IPS-15b (cell line): ENCODE measurements around the gene PCGF2.
A peak's percentile ranks its signal among the peaks of the same experiment; 100 is the strongest.

Experiments
- H3K27me3 ChIP-seq: one replicate; pipeline ENCODE4 v1.6.1; 2013; ENCODE audit warnings: low read length; ENCODE audit not compliant: control insufficient read depth, insufficient read depth
- H3K36me3 ChIP-seq: one replicate; pipeline ENCODE4 v1.6.1; 2013; ENCODE audit warnings: low read length; ENCODE audit not compliant: control insufficient read depth, insufficient read depth
- H3K4me1 ChIP-seq: one replicate; pipeline ENCODE4 v1.6.1; 2013; ENCODE audit warnings: mild to moderate bottlenecking, low read length; ENCODE audit not compliant: control insufficient read depth, insufficient read depth
- H3K4me3 ChIP-seq: one replicate; pipeline ENCODE4 v1.5.1; 2013; ENCODE audit warnings: low read depth, low read length
- H3K9ac ChIP-seq: one replicate; pipeline ENCODE4 v1.6.1; 2013; ENCODE audit warnings: low read depth, mild to moderate bottlenecking, low read length
- H3K9me3 ChIP-seq: one replicate; pipeline ENCODE4 v1.6.1; 2013; ENCODE audit warnings: mild to moderate bottlenecking, low read length; ENCODE audit not compliant: control insufficient read depth, insufficient read depth

Gene PCGF2

GRCh38 chr17:38721802-38722201 lies 26.3 kb downstream of the PCGF2 start:
- no peaks in the 10 kb centered on the region for H3K9me3 ChIP-seq
- H3K9ac ChIP-seq = no peak overlapping the region
- peaks cover 23% of the 10 kb centered on the region for H3K27me3 ChIP-seq
- H3K36me3 ChIP-seq = no peaks in the 10 kb centered on the region
- H3K4me1 ChIP-seq = peaks cover 6% of the 10 kb centered on the region
- H3K4me3 ChIP-seq = no peak overlapping the region

DNA sequence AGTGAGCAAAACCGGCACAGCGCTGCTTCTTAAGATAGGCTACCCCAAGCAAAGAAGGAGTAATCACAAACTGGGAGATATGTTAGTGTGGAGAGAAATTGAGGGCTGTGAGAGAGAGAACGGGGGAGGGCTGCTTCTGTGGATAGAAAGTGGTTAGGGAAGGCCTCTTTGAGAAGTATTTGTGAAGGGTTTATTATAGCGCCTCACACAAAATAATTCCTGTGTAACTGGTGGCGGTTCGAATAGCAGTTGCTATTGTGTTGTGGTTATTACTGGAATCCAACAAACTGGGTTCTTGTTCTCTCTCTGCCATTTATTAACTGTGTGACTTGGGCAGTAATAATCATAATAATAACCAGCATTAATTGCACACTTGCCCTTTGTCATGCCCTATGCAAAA lies 27.2 kb downstream of the PCGF2 start:
- Histone ChIP-seq H3K36me3 (no peaks in the 10 kb centered on the region), H3K4me1 (peaks cover 8% of the 10 kb centered on the region), H3K4me3 (peak overlapping the region; percentile 53), H3K9ac (no peak overlapping the region), H3K27me3 (peaks cover 25% of the 10 kb centered on the region), H3K9me3 (no peaks in the 10 kb centered on the region)

- no peak overlapping the region for H3K9ac ChIP-seq
- H3K27me3 ChIP-seq = peaks cover 26% of the 10 kb centered on the region
- no peaks in the 10 kb centered on the region for H3K36me3 ChIP-seq
- H3K4me1 ChIP-seq = peaks cover 16% of the 10 kb centered on the region
- H3K9me3 ChIP-seq = no peaks in the 10 kb centered on the region
- H3K4me3 ChIP-seq = peak overlapping the region; percentile 53
Measured at GRCh38 chr17:38719943-38720641, 28.0 kb downstream of the PCGF2 start.

DNA sequence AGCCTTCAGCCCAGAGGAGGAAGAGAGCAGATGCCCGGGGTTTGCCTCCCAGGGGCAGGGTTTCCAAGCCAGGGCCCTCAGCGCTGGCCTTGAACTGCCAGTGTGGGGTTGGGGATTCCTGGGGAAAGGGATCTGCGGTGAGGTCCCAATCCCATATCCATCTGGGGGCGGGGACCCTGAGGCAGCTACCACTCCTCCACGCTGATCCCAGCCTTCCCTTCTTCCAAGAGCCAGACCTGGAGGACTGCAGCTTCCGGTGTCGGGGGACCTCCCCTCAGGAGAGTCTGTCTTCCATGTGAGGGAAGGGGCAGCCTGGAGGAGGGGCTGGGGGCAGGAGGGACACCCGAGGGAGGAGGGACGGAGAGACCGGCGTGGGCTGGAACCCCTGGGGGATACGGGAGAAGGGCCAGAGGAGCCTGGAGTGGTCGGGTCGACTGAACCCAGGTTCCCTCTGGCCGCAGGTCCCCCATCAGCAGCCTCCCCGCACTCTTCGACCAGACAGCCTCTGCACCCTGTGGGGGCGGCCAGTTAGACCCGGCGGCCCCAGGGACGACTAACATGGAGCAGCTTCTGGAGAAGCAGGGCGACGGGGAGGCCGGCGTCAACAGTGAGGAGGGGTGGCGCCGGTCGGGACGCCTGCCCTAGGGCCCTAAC lies 28.7 kb downstream of the PCGF2 start:
- peaks cover 18% of the 10 kb centered on the region for H3K4me1 ChIP-seq
- H3K4me3 ChIP-seq = peak overlapping the region; percentile 48
- H3K9me3 ChIP-seq = no peaks in the 10 kb centered on the region
- no peaks in the 10 kb centered on the region for H3K36me3 ChIP-seq
- no peak overlapping the region for H3K9ac ChIP-seq
- H3K27me3 ChIP-seq = peaks cover 30% of the 10 kb centered on the region

GRCh38 chr17:38717139-38717745 lies 30.9 kb downstream of the PCGF2 start:
- H3K9ac ChIP-seq = no peak overlapping the region
- no peaks in the 10 kb centered on the region for H3K9me3 ChIP-seq
- H3K4me3 ChIP-seq = no peak overlapping the region
- peaks cover 29% of the 10 kb centered on the region for H3K27me3 ChIP-seq
- H3K36me3 ChIP-seq = no peaks in the 10 kb centered on the region
- H3K4me1 ChIP-seq = peaks cover 26% of the 10 kb centered on the region

GRCh38 chr17:38716368-38717005 lies 31.6 kb downstream of the PCGF2 start:
- Histone ChIP-seq H3K9ac (no peak overlapping the region), H3K4me1 (peaks cover 26% of the 10 kb centered on the region), H3K27me3 (peaks cover 26% of the 10 kb centered on the region), H3K9me3 (no peaks in the 10 kb centered on the region), H3K4me3 (no peak overlapping the region), H3K36me3 (no peaks in the 10 kb centered on the region)

- no peaks in the 10 kb centered on the region for H3K9me3 ChIP-seq
- no peaks in the 10 kb centered on the region for H3K36me3 ChIP-seq
- peaks cover 28% of the 10 kb centered on the region for H3K4me1 ChIP-seq
- no peak overlapping the region for H3K4me3 ChIP-seq
- no peak overlapping the region for H3K9ac ChIP-seq
- peaks cover 15% of the 10 kb centered on the region for H3K27me3 ChIP-seq
Measured at GRCh38 chr17:38715216-38715943, 32.8 kb downstream of the PCGF2 start.

- Histone ChIP-seq H3K9ac (no peak overlapping the region), H3K4me1 (peaks cover 25% of the 10 kb centered on the region), H3K4me3 (no peak overlapping the region), H3K36me3 (no peaks in the 10 kb centered on the region), H3K27me3 (peaks cover 25% of the 10 kb centered on the region), H3K9me3 (no peaks in the 10 kb centered on the region)
Measured at GRCh38 chr17:38713456-38714075, 34.6 kb downstream of the PCGF2 start.

GRCh38 chr17:38712593-38712992 lies 35.5 kb downstream of the PCGF2 start:
- Histone ChIP-seq H3K4me3 (no peak overlapping the region), H3K36me3 (no peaks in the 10 kb centered on the region), H3K9me3 (no peaks in the 10 kb centered on the region), H3K9ac (no peak overlapping the region), H3K4me1 (peaks cover 25% of the 10 kb centered on the region), H3K27me3 (peaks cover 32% of the 10 kb centered on the region)

- no peaks in the 10 kb centered on the region for H3K9me3 ChIP-seq
- no peak overlapping the region for H3K4me3 ChIP-seq
- H3K27me3 ChIP-seq = peaks cover 38% of the 10 kb centered on the region
- no peak overlapping the region for H3K9ac ChIP-seq
- H3K4me1 ChIP-seq = peaks cover 29% of the 10 kb centered on the region
- H3K36me3 ChIP-seq = no peaks in the 10 kb centered on the region
Measured at GRCh38 chr17:38711792-38712571, 36.2 kb downstream of the PCGF2 start.
